Fibroblast of the aortic adventitia (primary cell): ENCODE results near the gene CPSF6. TPM values are rescaled to one million over a fixed set of nuclear protein-coding genes. Genes with fewer than 3 reads are reported as not detected.
"Not testable (repeated sequence)": the region's sequence is repeated elsewhere in the genome, so short reads cannot be mapped to it uniquely, and the experiment has no call there.

ENCODE experiments used
- DNase-seq: peaks from one replicate; pipeline ENCODE4 v3.0.0-alpha.2; 2010; ENCODE audit warnings: low read depth
- H3K4me3 ChIP-seq: 2 replicates; pipeline ENCODE4 v1.5.1; 2011; ENCODE audit warnings: low read depth, mild to moderate bottlenecking, control low read depth, low read length, moderate library complexity
- total RNA-seq: library from RNA; depleted of rRNA; stranded (reverse); fragments of >200 nt; gene quantifications from 2 replicates; pipeline ENCODE4 v1.2.3, GENCODE V29; 2012; ENCODE audit warnings: low replicate concordance
- TF ChIP-seq, protein P1 (sequence below): IDR thresholded peaks from 2 replicates; pipeline ENCODE4 v1.5.1; 2011; ENCODE audit warnings: mild to moderate bottlenecking, low read length, control low read depth, inconsistent platforms; ENCODE audit not compliant: insufficient read depth

CPSF6 gene, protein sequence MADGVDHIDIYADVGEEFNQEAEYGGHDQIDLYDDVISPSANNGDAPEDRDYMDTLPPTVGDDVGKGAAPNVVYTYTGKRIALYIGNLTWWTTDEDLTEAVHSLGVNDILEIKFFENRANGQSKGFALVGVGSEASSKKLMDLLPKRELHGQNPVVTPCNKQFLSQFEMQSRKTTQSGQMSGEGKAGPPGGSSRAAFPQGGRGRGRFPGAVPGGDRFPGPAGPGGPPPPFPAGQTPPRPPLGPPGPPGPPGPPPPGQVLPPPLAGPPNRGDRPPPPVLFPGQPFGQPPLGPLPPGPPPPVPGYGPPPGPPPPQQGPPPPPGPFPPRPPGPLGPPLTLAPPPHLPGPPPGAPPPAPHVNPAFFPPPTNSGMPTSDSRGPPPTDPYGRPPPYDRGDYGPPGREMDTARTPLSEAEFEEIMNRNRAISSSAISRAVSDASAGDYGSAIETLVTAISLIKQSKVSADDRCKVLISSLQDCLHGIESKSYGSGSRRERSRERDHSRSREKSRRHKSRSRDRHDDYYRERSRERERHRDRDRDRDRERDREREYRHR
- 13.4 and 25.8 TPM in 2 replicates for total RNA-seq

DNA sequence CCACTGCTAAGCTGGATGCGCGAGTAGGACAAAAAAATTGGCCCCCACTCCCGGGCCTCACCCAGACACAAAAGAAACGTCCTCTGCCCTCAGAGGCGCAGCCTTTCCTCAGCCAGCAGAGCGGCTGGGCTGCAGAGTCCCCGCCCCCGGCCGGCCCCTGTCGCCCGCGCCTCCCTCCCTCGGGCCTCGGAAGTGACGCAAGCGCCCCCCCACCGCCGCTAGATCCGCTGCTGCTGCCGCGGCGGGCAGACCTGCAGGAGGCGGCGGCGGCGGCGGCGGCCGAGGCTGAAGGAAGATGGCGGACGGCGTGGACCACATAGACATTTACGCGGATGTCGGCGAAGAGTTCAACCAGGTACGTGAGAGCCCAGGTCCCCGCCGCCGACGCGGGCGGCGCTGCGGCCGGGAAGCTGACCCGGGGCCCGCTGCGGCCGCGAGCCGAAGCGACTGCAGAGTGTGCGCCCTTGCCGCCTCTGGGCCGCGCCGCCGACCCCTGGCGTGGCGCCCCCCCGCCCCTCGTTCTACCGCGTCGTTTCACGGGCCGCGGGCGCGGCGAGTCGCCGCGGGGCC lies at the start of gene CPSF6:
CPSF6 (plus strand) TSS at position 218 of the 570 bp plus-strand sequence; CDS start at position 296, 78 bp downstream.
- DNase-seq: peak; percentile 84
- H3K4me3 ChIP-seq: peak within 1 kb of the TSS; percentile 84
- TF ChIP-seq, protein P1, sequence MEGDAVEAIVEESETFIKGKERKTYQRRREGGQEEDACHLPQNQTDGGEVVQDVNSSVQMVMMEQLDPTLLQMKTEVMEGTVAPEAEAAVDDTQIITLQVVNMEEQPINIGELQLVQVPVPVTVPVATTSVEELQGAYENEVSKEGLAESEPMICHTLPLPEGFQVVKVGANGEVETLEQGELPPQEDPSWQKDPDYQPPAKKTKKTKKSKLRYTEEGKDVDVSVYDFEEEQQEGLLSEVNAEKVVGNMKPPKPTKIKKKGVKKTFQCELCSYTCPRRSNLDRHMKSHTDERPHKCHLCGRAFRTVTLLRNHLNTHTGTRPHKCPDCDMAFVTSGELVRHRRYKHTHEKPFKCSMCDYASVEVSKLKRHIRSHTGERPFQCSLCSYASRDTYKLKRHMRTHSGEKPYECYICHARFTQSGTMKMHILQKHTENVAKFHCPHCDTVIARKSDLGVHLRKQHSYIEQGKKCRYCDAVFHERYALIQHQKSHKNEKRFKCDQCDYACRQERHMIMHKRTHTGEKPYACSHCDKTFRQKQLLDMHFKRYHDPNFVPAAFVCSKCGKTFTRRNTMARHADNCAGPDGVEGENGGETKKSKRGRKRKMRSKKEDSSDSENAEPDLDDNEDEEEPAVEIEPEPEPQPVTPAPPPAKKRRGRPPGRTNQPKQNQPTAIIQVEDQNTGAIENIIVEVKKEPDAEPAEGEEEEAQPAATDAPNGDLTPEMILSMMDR: no peak

DNA sequence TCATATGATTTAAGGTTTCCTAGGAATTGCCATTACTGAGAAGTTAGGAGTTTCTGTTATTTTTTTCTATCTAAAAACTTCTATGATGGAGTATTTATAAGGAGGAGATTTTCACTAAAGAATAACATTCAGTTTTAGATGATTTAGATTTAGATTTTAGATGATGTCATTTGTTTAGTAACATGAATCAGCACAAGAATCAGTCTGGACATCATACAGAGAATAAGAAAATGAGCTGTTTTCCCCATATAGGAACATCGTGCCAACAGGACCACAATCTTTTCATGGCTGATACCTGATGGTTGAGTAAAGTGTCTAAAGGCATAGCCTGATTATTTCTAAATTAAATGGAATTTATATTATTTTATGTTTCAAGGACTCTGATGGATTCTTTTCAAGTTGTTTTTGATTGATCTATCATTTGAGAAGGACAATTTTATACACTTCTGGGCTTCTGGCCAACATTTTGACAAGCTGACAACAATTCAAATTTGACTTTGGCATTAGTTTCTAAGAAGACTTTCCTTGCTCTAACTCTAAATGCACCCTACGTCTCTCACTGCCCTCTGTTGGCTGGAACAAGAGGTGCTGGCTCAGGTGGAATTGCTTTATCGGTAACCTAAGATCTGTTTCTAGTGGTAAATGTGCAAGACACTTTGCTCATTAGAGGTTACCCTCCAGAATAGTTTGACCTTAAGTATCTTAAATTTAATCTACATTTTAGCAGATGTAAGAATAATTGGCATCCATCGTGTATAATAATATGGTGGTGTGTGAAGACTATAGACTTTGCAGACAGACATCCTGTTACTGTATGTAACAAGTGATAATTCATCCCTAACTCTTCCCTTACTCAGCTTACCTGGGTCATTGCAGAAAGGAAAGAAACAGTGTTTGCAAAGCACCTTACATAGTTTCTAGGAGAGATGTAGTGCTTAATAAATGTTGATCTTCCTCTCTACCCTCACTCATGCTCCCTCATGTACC lies 42.8 kb upstream of the CPSF6 start:
- no peak overlapping the region for H3K4me3 ChIP-seq
- DNase-seq: peak; percentile 4
- TF ChIP-seq, protein P1: peak; percentile 33

DNA sequence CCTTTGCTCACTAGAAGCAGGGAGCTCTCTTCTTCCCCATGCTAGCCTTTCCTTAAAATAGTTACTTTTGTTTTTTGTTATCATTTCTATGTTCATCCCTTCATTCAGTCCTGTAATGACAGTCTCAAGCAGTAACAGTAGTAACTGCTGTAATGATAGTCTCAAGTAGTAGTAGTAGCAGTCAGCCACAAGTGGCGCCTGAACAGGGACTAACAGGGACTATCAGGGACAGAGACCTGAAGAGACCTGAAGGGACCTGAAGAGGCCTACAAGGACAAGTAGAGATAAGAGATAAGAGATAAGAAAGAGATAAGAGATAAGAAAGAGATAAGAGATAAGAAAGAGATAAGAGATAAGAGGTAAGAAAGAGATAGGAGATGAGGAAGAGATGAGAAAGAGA lies 39.4 kb upstream of the CPSF6 start:
- H3K4me3 ChIP-seq, DNase-seq: not testable (repeated sequence)

DNA sequence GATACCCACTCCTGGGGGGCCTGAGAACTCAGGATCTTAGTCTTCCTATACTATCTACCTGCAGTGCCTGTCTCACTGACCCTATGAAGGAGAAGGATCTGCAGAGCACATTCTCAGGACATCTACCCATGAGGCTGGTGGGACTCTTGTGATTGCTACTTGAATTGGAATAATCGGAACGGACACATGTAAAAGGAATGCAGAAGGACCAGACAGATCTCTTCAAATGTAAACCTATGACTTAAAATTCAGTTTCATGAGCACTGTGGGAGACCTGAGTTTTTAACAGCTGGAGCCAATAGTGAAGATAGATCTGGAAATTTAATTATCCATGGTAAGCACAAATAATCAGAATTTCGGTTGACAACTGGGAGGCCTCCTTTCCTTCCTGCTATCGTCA lies 35.2 kb upstream of the CPSF6 start:
- no peak overlapping the region for H3K4me3 ChIP-seq
- DNase-seq: no peak
- TF ChIP-seq, protein P1: no peak

DNA sequence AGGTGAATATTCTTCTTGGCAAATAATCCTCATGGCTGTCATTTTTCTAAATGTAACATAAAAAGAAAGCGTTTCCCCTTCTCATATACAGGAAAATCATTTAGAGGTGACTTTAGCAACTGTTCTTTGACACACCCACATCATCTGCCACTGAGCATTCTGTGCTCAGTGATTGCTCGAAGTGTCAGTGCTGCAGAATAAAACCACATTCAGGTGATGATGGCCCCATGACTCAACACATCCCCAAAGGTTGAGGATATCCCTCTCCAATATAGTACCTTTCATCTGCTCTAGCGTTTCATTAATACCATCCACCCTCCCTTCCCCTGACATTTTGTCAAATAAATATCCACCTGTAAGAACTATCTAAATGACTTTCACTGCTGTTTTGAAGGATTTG lies 28.7 kb upstream of the CPSF6 start:
- H3K4me3 ChIP-seq: no peak overlapping the region
- DNase-seq: no peak
- TF ChIP-seq, protein P1: no peak

DNA sequence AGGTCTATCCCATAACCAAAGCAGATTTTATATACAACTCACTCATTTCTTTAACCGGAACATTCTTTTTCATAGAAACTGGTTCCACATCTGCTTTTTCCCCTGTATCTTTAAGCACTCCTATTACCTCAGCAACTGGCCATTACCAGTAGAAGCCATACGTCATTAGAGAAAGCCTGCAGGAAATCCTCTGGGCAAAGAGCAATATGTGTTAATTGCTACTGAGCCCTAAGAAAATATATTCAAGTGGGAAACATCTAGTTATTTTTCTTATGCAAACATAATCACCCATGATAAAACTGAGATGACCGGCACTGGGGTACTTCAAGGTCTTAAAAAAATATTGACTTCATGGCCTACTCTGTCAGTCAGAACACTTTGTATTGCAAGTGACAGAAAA lies 28.2 kb upstream of the CPSF6 start:
- H3K4me3 ChIP-seq: no peak overlapping the region
- DNase-seq: no peak
- TF ChIP-seq, protein P1: no peak
